HG02571 (cell line): ENCODE results near the gene ETS2.

ENCODE experiments used
- ATAC-seq: cut with Tn5 transposase; IDR thresholded peaks from one replicate; pipeline ENCODE4 v1.9.1; 2021; ENCODE audit warnings: mild to moderate bottlenecking, moderate library complexity; ENCODE audit not compliant: unreplicated experiment

Gene ETS2

DNA sequence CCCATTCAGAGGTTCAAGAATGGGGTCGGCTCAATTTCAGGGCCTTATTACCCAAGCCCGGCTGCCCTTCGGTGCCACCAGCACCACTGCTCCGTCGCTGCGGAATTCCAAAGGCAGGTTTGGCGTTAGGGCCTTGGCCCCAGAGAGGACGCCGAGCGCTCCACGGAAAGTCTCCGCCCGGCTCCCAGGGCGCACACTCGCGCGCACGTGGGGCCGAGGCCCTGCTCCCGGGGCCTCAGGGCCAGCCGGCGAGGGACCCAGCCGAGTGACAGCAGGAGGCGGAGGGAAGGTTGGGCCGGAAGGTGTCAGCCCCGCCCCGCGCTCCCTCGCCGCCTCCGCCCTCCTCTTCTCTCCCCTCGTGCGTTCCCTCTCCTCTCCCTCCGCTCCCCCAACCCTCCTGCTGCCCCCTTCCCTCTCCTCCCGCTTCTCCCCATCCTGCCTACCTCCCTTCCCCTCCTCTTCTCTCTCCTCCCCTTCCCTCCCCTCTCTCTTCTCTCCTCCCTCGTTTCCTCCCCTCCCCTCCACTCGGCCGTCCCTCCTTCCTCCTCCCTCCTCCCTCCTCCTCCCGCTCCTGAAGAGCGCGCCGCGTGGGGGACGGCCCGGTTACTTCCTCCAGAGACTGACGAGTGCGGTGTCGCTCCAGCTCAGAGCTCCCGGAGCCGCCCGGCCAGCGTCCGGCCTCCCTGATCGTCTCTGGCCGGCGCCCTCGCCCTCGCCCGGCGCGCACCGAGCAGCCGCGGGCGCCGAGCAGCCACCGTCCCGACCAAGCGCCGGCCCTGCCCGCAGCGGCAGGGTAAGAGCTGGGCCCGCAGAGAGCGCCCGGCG, at the start of gene ETS2:
ETS2 (plus strand) TSS at position 602 of the 825 bp plus-strand sequence. CDS start 4,106 bp downstream, outside the sequence.
- ATAC-seq, result peak; percentile 68

DNA sequence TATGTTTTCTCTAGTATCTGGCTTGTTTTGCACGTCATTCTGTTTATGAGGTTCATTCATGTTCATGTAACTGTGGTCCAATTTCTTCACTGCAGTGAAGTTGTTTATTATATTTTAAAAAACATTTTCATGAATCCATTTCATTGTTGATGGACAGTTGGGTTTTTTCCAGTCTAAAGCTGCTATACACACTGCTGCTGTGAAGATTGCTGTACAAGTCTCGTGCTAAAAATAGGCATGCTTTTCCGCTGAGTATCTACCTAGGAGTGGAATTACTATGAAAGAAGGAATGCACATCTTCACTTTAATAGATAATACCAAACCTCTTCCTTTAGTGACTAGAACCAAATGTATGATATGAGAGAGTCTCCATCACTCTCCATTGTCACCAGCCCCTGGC, 49.0 kb upstream of the ETS2 start:
- ATAC-seq, result no peak

DNA sequence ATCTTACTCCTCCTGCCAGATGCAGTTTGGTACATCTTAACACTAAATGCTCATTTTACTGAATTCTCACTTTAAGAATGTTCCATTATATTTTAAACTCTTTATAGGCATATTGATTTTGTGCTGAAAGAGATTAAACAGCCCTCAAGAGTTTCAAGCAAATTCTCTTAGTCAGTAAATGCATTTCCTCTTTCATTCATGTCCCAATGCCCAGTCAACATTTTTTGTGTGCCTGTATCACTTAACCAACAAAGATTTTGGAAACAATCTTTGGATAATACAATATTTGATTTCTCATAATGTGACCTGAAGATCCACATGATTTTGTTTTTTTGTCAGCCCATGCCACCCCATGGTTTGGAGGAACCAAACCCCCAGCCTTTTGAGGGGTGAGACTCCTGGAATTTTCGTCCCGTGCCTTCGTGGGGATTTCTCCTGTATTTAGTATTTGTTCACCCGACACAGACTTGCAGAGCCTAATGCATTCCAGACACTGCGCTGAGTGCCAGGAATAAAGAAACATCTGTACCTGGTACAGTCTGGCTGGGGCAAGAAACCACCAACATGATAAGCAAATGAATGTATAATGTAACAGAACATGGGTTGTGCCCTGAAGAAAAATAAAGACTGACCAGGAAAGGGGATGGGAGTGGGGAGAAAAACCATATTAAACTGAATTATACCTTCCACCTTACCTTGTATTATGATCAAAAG, 47.1 kb upstream of the ETS2 start:
- ATAC-seq, result no peak

DNA sequence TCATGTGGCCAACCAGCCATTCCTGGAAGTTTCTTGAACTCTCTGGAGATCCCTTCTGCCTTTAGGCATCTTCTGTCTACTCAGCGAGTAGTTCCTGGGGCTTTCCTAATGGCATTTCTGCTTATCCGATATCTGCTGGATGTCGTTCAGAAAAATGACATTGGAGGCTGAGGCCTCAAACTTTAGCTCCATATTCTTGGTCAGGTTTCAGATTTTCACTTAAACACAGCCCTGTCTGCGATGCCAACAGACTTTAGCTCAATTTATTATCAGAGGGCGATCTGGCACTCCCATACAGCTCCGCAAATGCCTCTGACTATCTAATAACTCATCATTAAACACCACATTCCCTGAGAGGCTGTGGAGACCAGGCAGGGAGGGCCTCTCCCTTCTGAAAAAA, 46.3 kb upstream of the ETS2 start:
- no peak for ATAC-seq

DNA sequence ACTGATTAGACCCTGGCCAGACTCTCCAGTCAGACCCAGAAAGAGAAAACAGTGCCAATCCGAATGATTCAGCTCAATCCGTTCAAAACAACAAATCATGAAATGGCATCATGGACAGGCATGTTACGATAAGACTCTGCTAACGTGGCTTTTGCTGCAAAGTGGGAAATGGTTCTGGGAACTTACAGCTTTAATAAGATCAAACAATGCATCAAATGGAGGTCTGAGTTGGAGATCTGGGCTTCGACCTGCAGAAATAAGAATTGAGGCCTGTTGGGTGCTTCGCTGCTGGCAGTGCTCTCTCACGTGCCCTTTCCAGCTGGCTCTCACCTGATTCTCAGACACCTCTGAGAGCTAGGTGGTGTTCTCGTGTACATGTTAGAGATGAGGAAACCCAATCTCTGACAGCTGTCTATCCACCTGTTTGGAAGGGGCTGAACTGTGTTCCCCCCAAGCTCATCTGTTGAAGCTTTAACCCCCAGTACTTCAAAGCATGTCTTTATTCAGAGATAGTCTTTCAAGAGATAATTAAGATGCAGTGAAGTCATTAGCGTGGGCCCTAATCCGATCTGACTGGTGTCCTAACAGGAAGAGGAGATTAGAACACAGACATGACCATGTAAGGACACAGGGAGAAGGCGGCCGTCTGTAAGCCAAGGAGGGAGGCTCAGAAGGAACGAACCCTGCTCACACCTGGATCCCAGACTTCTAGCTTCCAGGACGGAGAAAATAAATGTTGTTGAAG, 45.5 kb upstream of the ETS2 start:
- no peak for ATAC-seq

DNA sequence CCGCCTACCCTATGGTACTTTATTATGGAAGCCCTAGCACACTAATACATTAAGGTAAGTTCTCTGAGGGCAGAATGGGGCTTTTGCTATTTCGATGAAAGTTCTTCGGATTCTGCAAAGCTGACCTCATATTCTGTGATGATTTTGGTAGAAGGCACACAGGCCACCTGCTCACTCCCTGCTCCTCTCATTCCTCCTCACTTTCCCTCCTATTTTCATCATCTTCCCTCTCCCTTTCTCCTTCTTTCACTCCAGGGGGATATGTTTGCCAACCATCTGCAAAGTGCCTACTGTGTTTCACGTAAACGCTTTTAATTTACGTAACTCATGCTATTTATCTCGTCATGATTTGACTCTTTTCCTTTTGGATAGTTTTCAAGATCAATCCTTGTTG, 45.0 kb upstream of the ETS2 start:
- no peak for ATAC-seq

DNA sequence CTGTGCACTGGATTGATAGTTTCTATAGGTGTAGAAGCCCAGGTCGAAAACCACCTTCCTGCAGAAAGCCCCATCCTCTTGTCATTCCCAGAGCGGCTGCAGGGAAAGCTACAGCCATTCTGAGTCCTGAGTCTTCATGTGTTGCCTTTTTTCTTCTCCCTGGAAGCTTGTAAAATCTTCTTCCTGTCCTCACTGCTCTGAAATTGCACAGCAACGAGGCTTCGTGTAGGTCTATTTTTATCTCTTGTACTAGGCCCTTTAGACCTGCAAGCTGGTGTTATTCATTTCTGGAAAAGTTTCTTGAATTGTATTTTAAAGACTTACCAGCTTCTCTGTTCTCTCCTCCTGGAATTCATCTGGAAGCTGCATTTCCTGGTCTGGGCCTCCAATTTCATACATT, 44.2 kb upstream of the ETS2 start:
- no peak for ATAC-seq

DNA sequence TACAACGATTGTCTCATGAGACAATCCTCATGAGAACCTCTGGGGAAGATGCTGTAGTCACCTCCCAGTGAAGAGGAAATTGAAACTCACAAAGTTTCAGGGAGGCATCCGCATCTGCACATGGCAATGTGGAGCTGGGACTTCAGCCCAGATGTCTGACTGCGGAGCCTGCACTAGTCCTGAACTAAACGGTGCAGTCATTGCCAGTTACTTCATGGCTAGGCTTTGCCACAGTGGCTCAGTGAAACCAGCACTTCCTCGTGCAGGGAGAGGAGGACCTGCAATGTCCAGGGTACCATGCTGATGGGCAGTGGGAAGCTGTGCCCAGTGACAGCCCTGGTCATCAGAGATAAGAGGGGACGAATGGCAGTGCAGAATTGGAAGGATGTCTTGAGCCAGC, 40.7 kb upstream of the ETS2 start:
- ATAC-seq, result no peak

DNA sequence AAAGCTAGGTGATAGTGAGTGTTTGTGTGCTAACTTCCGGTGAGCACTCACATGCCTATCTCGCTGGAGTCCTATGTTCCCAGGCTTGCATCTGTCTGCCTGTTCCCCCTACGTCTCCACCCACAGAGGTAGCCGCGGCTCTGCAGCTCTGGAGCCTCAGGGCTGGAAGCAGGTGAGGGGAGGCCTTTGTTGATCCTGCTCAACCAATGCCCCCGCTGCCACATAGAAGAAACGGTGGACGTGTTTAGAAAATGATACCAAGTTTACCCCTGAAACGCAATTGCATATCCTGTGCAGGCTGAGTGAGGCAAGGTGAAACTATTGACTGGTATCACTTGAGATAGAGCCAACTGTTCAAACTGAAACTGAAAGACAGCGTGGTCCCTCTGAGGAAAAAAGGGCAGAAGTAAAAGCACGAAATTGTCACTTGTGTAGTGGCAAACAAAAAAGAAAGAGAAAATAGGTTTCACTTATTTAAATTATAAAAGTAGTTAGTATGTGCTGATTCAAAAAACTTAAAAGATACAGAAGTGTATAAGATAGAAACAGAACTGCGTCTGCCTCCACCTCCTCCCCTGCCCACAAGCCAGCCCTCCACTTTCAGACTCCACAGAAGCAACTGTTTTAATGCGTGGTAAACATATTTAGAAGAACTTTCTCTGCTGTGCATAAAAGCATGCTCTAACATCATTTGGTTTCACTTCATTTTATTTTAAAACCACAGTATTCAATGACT, 38.6 kb upstream of the ETS2 start:
- peak; percentile 98 for ATAC-seq

DNA sequence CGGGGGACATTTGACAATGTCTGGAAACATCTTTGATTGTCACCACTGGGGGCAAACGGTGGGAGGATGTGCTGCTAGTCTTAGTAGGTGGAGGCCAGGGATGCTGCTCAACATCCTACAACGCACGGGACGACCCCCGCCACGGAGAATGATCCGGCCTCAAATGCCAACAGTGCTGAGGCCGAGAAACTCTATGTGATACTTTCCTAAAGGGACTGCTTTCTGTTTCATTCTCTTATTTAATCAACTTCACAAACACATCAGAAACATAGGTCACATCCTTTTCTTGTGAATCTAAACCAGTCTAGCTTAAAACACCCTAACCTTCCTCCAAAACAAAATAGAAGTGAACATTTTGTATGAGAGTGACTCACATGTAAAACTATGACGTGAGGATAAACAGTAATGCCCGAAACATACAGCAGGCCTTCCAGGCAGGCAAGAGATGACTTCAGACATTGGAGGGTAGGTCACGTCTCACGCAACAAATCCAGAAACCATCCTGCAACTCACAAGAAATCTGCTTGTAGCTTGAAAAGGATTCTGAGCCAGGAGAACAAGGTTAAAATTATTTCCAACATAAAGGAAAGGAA, 37.2 kb upstream of the ETS2 start:
- no peak for ATAC-seq

DNA sequence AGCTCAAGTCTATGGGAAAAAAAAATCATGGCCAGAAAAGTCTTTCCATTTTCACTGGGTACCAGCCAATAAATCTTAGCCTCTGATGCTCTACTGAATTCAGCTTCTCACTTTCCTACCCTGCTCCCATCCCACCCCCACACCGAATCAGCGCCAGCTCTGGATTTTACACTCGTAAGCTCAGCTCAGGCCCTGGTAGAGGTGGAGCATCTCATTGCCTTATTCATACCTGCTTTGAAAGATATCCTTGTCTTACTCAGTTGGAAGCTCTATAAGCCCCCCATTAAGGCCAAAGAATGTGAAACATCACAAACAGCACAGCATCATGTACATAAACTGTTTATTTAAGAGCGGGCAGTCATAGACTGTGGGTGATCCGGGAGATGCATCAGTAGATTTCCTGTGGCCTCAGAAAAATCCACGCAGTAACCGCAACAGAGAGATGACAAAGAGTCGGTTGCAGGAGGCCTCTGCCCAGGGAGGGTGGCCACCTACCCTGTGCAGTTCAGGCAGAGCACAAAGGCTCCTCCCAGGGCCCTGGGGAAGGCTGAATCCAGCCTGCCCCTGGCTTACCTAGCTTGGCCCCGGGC, 36.4 kb upstream of the ETS2 start:
- no peak for ATAC-seq

DNA sequence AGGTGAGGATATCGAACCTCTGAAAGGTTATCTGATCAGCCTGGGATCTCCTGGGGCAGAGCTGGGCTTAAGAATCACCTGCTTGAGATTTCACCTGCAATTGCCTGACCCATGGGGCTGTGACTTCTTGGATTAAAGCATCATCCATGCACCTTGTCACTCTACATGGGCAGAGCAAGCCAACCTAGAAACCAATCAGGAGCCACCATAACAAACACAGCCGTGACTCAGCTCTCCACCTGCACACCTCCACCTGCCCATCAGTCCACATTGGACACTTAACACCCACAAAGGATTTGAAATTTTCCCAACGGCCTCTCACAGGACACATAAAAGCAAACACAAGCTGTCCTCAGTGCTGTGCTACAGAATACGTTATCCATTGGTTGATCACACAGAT, 35.1 kb upstream of the ETS2 start:
- ATAC-seq, result no peak

DNA sequence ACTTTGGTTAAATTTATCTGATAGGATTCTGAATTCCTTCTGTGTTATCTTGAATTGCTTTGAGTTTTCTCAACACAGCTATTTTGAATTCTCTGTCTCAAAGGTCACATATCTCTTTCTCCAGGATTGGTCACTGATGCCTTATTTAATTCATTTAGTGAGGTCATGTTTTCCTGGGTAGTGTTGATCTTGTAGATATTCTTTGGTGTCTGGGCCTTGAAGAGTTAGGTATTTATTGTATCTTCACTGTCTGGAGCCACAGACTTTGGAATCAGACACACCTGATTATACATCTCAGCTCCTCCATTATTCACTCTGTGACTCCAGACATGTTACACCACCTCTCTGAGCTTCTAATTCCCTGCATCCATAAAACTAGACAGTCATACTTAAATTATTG, 34.2 kb upstream of the ETS2 start:
- ATAC-seq, result no peak

DNA sequence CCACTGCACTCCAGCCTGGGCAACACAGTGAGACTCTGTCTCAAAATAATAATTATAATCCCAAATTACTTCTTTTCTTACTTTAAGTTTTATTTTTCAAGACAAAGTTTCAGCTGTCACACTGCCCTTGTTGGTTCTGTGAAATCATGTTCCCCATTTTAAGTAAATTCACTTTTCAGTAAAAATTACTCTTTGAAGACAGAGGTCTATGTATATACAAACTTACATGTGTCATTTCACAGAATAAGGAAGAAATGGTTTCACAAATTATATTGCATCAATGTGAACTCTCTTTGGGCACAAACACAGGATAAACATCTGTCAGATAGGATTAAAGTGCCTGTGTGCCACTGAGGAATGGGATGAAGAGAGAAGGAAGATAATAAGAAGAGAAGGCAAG, 33.1 kb upstream of the ETS2 start:
- no peak for ATAC-seq

DNA sequence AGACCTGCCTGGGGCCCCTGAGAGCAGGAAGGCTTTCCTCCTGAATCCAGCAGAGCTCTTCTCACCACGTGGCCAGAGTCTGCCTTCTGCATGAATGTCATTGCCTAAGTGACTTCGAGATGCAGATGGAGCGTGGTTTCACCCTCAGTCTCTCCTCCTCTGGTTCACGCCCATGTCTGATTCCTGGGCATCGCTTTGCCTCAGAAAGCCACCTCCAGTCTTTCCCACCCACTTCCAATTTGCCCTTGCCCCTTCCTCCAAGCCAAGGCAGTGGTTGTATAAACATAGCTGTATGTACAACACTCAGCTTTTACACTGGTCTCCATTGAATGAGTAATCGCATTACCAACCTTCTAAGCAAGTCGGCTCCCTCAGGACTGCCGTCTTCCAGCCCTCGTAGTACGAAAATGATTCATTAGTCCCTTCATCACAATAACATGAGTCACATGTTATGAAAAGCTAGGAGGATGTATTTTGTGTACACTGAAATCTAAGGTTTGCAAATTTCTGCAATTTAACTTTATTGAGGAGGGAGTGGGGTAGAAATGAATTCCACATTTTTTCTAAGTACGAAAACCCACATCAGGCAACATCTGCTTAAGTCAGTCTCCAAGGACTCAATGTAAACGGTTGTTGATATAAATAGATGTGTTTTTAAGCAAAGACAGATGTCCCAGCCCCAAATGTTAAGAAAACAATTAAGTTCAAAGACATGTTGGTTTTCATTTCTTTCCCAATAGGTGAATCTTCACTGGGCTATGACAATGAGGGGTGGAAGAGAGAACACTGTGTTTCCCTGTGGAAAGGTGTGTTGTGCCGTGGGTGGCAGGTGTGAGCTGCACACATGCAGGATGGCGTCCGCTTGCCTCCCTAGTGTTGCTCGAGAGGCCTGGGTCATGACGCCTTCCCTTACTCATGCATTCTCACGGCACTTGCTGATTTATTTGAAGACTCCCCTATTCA, 32.3 kb upstream of the ETS2 start:
- no peak for ATAC-seq

DNA sequence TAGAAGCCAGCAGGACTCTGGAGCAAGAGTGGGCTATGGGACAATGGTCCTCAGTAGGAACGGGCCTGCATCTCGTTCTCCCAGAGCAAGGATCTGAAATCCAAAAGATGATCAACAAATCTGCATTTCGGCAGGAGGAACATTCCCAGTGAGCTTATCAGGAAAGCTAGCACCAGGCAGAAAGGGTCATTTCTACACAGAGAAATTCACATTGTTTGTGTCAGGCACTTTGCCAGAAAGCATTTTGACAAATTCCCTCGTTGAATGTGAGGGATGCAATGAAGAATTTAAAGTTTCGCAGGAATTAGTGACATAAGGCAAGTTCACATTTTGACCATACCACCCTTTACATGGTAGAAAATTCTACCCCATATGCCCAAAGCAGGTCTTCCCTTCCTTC, 31.6 kb upstream of the ETS2 start:
- no peak for ATAC-seq

DNA sequence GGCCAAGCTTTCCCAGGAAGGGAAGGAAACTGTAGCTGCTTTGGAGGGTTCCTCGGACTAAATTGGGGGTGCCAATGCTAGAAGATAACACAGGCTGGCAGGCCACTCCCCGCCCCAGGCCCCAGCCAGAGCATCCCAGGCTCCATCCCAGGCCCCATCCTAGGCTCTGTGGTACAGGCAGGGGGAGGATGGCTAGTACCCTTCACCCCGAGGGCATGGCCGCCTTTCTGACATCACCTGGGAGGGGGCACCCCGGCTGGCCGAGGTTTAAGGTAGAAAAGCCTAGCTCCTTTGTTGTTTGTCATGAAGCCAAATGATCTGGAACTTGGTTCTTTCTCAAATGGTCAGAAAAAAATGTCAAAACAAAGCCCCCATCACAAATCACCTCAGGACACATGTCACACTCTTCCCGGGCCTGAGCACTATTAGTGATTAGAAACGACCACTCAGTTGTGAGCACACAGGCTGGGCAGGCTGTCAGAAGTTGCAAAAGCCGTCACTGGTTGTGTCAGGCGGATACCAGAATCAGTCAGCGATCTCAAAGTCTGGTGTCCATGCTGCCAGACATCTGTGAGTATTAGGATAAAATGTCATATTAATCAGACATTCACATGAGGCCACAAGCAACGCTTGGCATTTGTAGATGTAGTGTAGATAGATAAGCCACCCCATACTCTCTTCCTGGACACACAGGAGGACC, 31.0 kb upstream of the ETS2 start:
- ATAC-seq, result no peak

DNA sequence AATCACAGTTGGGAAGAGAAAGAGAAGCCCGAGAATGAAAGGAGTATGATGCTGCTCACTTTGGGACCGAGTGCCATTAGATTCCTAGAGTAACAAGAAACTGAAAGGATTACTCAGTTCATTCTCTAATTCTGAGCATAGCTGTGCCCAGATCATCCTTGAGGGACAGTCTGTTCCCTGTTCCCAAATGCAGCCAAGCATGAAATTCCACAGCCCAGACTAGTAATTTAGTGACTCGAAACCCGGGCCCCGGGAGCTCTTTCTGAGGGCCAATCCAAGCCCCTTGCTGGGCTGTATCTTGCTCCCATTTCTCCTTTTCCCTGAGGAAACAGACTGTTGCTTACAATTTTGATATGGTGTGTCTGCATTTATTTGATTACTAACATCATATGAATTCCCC, 30.0 kb upstream of the ETS2 start:
- no peak for ATAC-seq

DNA sequence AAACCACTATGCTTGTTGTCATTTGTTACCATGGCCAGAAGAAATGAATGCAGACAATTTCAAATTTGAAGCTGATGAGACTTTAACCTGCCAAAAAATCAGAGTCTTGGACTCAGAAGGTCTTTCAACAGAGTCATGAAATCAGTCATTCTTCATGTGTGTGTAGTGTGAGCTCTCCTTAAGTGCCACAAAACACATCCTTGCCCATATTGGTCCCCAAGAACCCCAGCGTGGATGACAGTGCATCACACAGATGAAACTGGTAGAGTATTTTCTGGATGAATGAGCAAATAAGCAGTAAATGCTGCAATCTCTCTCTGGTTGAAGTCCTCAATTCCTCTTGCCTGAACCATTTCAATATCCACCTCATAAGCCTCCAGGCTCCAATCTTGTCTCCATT, 28.7 kb upstream of the ETS2 start:
- no peak for ATAC-seq
